Uterus (tissue), 4 donors: ENCODE measurements around the gene SHROOM2. TPM values are rescaled to one million over a fixed set of nuclear protein-coding genes. Genes with fewer than 3 reads are reported as not detected.

Source experiments
- DNase-seq, 2 donors: peaks; one replicate each; pipeline ENCODE4 v3.0.0-alpha.2; 2019 to 2020
- H3K27ac ChIP-seq, 2 donors: fragments of 200-600 bp; sonication (generic); 1 replicate in 1 of 2; 2 replicates in 1 of 2; pipeline ENCODE4 v1.5.1; 2016 to 2018
- H3K27me3 ChIP-seq, 2 donors: fragments of 200-600 bp; sonication (generic); one replicate each; pipeline ENCODE4 v1.5.1; 2018 to 2019; ENCODE audit warnings: control low read depth in 1 of 2
- H3K36me3 ChIP-seq, 2 donors: fragments of 200-600 bp; sonication (generic); one replicate each; pipeline ENCODE4 v1.5.1; 2019; ENCODE audit warnings: control low read depth in 1 of 2
- H3K4me1 ChIP-seq, 2 donors: fragments of 200-600 bp; sonication (generic); one replicate each; pipeline ENCODE4 v1.5.1; 2018 to 2019; ENCODE audit warnings: control low read depth in 1 of 2
- H3K4me3 ChIP-seq, 2 donors: fragments of 200-600 bp; sonication (generic); 1 replicate in 1 of 2; 2 replicates in 1 of 2; pipeline ENCODE4 v1.5.1; 2018 to 2019; ENCODE audit warnings: mild to moderate bottlenecking in 1 of 2
- H3K9me3 ChIP-seq, 2 donors: fragments of 200-600 bp; sonication (generic); one replicate each; pipeline ENCODE4 v1.5.1; 2019; ENCODE audit warnings: control low read depth in 1 of 2
- POLR2A ChIP-seq, 2 donors: fragments of 450-650 bp; IDR thresholded peaks; one replicate each; pipeline ENCODE4 v1.6.1; 2016; ENCODE audit warnings: antibody characterized with exemption in 2 of 2, mild to moderate bottlenecking in 1 of 2, moderate library complexity in 1 of 2
- intact Hi-C: fragments of 100-400 bp; cut with DNase I; formaldehyde crosslinking; loops from one replicate; pipeline ENCODE4 v1.15.1; 2023; ENCODE audit warnings: low total_unique reads
- total RNA-seq, 4 donors: library from RNA; depleted of rRNA in 3 of 4; stranded (reverse); fragments of >200 nt in 3 of 4; gene quantifications; one replicate each; pipeline versions ENCODE4 v1.1.0 to v1.2.4, GENCODE V29; 2014 to 2023
- TF ChIP-seq, protein P1 (sequence below), 4 experiments: fragments of 200-600 bp in 2 of 4; fragments of 450-650 bp in 2 of 4; sonication (generic) in 2 of 4; IDR thresholded peaks; one replicate each; pipeline ENCODE4 v1.5.1; 2016 to 2019; ENCODE audit warnings: antibody characterized with exemption in 4 of 4, mild to moderate bottlenecking in 2 of 4, moderate library complexity in 1 of 4
- donor health status: DM: yes; HTN: yes; CAD: no.

The SHROOM2 gene
- total RNA-seq, 4 donors from 2014 or later = 3.5 to 8.7 (median 4.8) TPM

DNA sequence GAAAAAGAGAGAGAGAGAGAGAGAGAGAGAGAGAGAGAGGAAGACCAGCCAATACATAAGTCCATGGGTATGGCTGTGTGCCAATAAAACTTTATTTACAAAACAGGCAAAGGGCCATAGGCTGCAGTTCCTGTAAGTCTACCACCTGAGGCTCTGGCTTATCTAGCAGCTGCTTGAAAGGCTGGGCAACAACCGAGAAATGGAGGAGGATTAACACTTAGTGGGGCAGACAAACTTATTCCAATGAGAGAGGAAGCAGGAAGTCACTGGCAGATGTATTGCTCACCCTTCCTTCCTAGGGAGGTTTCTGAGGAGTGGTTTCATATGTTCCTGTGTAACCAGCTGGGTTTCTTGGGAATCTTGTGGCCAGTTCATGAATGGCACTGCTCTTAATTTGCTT, 15.9 kb upstream of the SHROOM2 start:
- no peaks in the 10 kb centered on the region for H3K4me1 ChIP-seq
- H3K27ac ChIP-seq = no peak overlapping the region
- no peak overlapping the region for H3K4me3 ChIP-seq
- intact Hi-C loops = no loop called here
- no peaks in the 10 kb centered on the region for H3K27me3 ChIP-seq
- no peak for DNase-seq
- no peak for TF ChIP-seq POLR2A (IDR thresholded peaks at IDR 0.05)
- TF ChIP-seq, protein P1, sequence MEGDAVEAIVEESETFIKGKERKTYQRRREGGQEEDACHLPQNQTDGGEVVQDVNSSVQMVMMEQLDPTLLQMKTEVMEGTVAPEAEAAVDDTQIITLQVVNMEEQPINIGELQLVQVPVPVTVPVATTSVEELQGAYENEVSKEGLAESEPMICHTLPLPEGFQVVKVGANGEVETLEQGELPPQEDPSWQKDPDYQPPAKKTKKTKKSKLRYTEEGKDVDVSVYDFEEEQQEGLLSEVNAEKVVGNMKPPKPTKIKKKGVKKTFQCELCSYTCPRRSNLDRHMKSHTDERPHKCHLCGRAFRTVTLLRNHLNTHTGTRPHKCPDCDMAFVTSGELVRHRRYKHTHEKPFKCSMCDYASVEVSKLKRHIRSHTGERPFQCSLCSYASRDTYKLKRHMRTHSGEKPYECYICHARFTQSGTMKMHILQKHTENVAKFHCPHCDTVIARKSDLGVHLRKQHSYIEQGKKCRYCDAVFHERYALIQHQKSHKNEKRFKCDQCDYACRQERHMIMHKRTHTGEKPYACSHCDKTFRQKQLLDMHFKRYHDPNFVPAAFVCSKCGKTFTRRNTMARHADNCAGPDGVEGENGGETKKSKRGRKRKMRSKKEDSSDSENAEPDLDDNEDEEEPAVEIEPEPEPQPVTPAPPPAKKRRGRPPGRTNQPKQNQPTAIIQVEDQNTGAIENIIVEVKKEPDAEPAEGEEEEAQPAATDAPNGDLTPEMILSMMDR (IDR thresholded peaks at IDR 0.05) = no peak
- no peaks in the 10 kb centered on the region for H3K9me3 ChIP-seq
- no peaks in the 10 kb centered on the region for H3K36me3 ChIP-seq

DNA sequence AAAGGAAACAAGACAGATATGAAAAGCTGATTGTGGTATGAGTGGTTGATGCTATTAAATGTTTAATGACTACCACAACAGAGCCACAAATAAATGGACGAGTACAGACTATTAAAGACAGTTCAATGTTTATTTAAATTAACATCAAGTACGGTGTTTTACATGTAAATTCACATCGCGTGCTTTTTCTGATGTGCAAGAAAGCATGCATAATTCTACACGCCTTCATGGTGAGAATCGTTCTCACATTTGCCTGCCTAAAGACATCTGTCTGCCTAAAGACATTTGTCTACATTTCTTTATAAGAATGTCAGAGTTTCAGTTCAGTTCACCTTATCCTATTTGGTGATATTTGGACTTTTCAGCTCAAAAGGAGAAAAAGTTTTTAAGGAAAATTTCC, 13.3 kb upstream of the SHROOM2 start:
- intact Hi-C loops = no loop called here

DNA sequence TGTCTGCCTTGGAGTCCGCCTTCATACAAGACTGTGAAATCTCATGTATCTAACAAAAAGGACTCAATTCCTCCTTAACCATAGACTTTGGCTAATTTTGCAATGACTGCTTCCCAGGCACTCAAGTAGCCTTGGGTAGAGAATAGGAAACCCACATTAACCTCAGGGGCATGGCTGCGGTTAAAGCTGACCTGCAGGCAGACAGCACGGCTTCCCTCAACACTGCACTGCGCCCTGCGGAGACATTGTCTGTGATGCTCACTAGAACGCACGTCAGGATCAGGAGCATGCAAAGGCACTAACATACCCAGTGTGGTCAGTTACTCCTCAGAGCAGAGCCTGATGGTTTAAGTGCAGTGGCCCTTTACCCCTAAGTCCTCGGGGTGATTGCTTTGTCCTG, 10.3 kb upstream of the SHROOM2 start:
- TF ChIP-seq, protein P1 (IDR thresholded peaks at IDR 0.05) = no peak
- TF ChIP-seq POLR2A (IDR thresholded peaks at IDR 0.05) = no peak

More for the DNA sequence above, 13.3 kb upstream of the SHROOM2 start:
- no peaks in the 10 kb centered on the region for H3K27me3 ChIP-seq
- no peaks in the 10 kb centered on the region for H3K4me1 ChIP-seq
- no peak overlapping the region for H3K4me3 ChIP-seq
- no peaks in the 10 kb centered on the region for H3K9me3 ChIP-seq
- H3K27ac ChIP-seq = no peak overlapping the region
- no peaks in the 10 kb centered on the region for H3K36me3 ChIP-seq
- TF ChIP-seq POLR2A (IDR thresholded peaks at IDR 0.05) = no peak
- TF ChIP-seq, protein P1 (IDR thresholded peaks at IDR 0.05) = no peak
- no peak for DNase-seq

DNA sequence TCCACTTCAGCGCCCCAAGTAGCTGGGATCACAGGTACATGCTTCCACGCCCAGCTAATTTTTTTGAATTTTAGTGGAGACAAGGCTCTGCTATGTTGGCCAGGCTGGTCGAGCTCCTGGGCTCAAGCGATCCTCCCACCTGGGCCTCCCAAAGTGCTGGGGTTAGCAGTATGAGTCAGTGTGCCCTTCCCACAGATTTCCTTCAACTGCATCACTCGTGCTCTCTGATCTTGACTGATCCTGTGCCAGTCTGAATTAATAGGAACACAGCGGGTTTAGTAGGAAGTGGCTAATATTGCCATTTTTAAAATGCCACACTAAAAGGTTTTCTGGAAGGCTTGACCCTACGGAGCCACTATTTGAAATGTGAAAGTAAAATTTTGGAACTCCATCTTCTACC, 4.3 kb upstream of the SHROOM2 start:
- intact Hi-C loops = no loop called here
- no peak for DNase-seq
- Histone ChIP-seq H3K27ac (no peak overlapping the region), H3K27me3 (no peaks in the 10 kb centered on the region), H3K36me3 (no peaks in the 10 kb centered on the region), H3K4me3 (no peak overlapping the region), H3K4me1 (no peaks in the 10 kb centered on the region), H3K9me3 (no peaks in the 10 kb centered on the region)
- TF ChIP-seq POLR2A (IDR thresholded peaks at IDR 0.05) = no peak
- TF ChIP-seq, protein P1 (IDR thresholded peaks at IDR 0.05) = no peak

More for the DNA sequence above, 10.3 kb upstream of the SHROOM2 start:
- no peak overlapping the region for H3K27ac ChIP-seq
- H3K27me3 ChIP-seq = no peaks in the 10 kb centered on the region
- H3K9me3 ChIP-seq = no peaks in the 10 kb centered on the region
- H3K36me3 ChIP-seq = no peaks in the 10 kb centered on the region
- H3K4me3 ChIP-seq = no peak overlapping the region
- intact Hi-C loops = no loop called here
- no peaks in the 10 kb centered on the region for H3K4me1 ChIP-seq
- no peak for DNase-seq

DNA sequence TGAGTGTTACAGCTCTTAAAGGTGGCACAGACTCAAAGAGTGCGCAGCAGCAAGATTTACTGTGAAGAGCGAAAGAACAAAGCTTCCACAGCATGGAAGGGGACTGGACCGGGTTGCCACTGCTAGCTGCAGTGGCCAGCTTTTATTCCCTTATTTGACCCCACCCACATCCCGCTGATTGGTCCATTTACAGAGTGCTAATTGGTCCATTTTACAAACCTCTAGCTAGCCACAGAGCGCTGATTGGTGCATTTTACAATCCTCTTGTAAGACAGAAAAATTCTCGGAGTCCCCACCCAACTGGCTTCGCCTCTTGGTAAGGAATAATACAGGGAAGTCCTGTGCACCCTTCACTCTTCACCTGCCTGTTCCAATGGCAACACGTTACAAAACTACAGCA, 1.9 kb upstream of the SHROOM2 start:
- no peak for DNase-seq
- intact Hi-C loops = no loop called here
- Histone ChIP-seq H3K27ac (no peak overlapping the region), H3K27me3 (no peaks in the 10 kb centered on the region), H3K4me3 (no peak overlapping the region), H3K4me1 (no peaks in the 10 kb centered on the region), H3K9me3 (no peaks in the 10 kb centered on the region), H3K36me3 (no peaks in the 10 kb centered on the region)
- no peak for TF ChIP-seq POLR2A (IDR thresholded peaks at IDR 0.05)
- TF ChIP-seq, protein P1 (IDR thresholded peaks at IDR 0.05) = no peak
